HS-27A (cell line): ENCODE data around the gene SLC6A16.
"Not testable (repeated sequence)": the region's sequence is repeated elsewhere in the genome, so short reads cannot be mapped to it uniquely, and the experiment has no call there.

Source experiments
- DNase-seq: peaks from one replicate; pipeline ENCODE4 v3.0.0-alpha.2; 2012; ENCODE audit warnings: low read depth, missing footprints

Gene SLC6A16

DNA sequence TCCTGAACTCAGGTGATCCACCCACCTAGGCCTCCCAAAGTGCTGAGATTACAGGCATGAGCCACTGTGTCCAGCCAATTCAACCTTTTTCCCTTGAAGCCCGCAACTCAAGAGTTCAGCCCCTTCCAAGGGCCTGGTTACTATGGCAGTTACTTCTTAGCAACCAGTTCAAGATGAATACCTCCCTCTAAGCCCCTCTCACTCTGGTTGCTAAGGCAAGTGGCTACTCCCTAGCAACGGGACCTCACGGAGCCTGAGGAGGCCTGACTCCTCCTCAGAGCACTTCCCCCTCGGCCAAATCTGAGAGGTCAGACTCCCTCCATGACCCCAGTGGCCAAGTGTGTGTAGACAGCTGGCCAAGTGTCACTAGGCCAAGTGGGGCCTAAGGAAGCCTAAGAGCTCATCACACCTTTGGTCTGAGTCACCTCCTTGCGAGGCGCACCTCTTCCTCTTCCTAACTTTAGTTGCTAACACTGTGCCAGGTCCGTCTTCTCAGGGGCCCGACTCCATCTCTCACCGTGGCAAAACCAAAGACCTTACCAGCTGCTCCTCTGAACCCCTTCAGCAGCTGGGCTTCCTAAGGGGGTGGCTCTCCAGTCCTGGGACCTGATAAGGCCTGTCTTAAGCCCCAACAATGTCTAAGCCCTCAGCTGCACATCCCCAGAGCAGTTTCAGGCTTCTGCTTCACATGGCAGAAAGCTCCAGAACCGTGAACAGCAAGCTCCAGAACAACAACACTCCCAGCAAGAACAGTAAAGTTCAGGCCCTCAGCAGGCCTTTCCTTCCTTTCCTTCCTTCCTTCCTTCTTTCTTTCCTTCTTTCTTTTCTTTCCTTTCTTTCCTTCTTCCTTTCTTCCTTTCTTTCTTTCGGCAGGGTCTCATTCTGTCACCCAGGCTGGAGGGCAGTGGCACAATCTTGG lies 19.8 kb upstream of the SLC6A16 start:
- DNase-seq: no peak

DNA sequence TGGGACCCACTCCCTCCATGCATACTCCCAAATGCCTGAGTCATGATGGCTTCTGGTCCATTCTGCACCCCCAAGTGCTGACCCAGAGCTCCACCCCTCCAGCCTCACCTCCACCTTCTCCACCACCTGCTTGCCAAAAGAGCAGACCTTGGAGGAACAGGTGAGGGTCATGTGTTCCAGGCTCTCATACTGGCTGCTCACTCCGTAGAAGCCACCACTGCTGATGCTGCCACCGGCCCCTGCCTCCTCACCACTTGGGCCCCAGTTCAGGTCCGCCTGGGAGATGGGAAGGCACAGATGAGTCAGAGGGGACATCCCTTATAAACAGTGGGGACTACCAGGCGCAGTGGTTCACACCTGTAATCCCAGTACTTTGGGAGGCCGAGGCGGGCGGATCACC lies 18.1 kb upstream of the SLC6A16 start:
- no peak for DNase-seq

DNA sequence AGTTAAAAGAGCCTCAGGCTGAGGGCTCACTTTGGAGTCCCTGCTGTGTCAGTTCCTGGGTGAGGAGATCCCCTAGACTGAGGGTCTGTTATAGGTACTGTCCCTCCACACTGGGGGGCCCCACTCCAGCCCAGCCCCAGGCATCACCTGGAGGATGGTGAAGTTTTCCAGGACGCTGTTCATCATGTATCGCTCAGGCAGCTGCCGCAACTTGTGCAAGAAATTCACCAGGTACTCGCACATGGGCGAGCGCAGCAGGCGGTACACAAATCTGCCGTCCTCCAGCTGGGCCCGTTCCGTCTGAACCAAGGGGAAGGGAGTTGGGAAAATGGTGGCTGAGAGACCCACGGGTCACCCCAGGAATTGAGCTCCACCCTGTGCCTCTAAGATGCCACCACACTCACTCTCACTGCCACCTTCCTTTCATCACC lies 17.3 kb upstream of the SLC6A16 start:
- no peak for DNase-seq

DNA sequence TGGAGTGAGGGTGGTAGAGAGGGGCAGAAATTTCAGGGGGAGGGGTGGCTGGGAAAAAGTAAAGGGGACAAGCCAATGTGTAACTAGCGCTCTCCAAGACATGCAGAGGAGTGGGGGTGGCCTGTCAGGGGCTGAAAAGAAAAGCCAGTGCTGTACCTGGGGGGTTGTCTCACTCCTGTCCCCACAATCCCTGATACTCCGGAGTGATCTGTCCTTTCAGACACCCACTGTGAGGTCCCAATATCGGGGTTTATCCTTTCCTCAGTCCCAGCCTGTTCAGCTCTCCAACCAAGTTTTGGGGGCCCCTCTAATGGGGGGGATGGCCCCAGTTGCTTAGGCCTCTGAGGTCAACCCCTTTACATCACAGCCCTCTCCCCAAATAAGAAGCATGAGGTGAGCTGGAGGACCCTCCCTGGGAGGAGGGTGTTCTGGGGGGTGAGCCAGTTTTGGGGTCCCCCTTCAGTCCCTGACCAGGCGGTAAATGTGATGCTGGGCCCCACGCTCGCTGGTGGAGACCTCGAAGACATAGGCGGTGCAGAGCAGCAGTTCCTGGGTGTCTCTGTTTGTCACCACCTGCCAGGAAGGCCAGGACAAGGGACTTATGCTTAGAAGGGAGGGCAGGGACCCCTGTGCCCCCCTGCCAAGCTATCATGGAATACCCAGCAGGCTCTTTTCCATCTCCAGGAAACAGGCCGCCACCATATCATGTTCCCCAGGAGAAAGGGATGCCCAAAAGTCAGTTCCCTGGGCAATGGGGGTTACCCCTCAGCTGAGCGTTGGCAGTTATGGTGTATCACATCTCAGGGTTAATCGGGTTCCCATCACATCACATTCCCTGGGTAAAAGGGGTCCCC lies 16.1 kb upstream of the SLC6A16 start:
- no peak for DNase-seq

DNA sequence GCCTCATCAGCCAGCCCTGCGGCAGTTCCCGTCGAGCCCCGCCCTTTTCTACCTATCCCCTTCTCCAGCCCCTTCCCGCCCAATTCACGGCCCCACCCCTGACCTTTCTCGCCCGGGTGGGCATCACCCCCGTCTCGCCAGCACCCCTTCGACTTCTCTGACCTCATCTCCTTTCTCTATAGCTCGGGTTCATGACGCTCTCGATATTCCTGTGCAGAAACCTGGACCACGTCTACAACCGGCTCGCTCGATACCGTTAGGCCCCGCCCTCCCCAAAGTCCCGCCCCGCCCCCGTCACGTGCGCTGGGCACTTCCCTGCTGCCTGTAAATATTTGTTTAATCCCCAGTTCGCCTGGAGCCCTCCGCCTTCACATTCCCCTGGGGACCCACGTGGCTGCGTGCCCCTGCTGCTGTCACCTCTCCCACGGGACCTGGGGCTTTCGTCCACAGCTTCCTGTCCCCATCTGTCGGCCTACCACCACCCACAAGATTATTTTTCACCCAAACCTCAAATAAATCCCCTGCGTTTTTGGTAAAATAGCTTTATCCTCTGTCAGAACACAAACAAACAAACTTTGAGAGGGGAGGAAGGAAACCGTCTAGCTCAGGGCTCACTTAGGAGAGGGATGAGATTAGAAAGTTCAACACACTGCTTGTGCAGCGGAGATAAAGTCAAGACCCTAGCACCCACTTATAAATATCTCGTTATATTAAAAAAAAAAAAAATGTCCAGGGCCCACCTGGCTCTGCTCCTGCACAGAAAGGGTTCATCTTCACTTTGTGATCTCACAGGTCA lies 15.3 kb upstream of the SLC6A16 start:
- peak; percentile 73 for DNase-seq

GRCh38 chr19:49339301-49340068 lies 14.5 kb upstream of the SLC6A16 start:
- DNase-seq: peak; percentile 95

GRCh38 chr19:49338691-49339300 lies 13.8 kb upstream of the SLC6A16 start:
- DNase-seq: no peak

GRCh38 chr19:49338023-49338677 lies 13.2 kb upstream of the SLC6A16 start:
- no peak for DNase-seq

GRCh38 chr19:49337267-49338022 lies 12.5 kb upstream of the SLC6A16 start:
- no peak for DNase-seq

GRCh38 chr19:49336482-49337266 lies 11.7 kb upstream of the SLC6A16 start:
- DNase-seq: no peak

- DNase-seq: no peak
These were observed 10.9 kb upstream of the SLC6A16 start for GRCh38 chr19:49335784-49336481.

GRCh38 chr19:49335071-49335783 lies 10.2 kb upstream of the SLC6A16 start, which contains the start of gene CD37:
Gene CD37, plus strand, starts transcription at chr19:49335406. Its CDS starts 135 bp downstream, at chr19:49335541.
- no peak for DNase-seq

GRCh38 chr19:49333811-49334288 lies 8.9 kb upstream of the SLC6A16 start:
- no peak for DNase-seq

DNA sequence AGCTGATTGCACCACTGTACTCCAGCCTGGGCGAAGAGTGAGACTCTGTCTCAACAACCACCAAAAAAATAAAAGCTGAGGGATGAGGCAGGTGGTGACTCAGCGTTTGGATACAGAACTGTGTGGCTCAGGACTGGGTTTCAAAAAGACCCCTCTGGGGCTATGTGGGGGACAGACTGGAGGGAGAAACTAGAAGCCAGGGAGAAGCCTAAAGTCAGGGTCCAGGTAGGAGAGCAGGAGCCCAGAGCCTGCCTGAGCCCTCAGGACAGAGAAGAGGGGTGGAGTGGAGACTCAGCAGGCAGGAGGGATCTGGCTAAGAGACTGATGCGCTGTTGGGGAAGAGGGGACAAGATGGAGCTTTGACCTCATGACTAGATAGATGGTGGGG lies 8.4 kb upstream of the SLC6A16 start:
- DNase-seq: no peak

DNA sequence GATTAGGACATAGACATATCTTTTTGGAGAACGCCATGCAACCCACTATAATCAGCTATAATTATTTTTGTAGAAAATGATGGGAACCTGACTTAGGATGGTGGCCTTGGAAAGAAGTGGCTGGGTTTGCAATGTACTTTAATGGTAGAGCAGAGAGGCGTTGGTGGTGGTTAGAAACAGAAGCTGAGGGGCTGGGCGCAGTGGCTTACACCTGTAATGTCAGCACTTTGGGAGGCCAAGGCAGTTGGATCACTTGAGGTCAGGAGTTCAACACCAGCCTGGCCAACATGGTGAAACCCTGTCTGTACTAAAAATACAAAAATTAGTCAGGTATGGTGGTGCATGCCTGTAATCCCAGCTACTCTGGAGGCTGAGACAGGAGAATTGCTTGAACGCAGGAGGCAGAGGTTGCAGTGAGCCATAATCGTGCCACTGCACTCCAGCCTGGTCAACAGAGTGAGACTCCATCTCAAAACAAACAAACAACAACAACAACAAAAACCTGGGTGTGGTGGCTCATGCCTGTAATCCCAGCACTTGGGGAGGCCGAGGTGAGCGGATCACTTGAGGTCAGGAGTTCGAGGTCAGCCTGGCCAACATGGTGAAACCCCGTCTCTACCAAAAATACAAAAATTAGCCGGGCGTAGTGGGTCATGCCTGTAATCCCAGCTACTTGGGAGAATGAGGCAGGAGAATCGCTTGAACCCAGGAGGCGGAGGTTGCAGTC lies 7.9 kb upstream of the SLC6A16 start:
- not testable (repeated sequence) for DNase-seq

DNA sequence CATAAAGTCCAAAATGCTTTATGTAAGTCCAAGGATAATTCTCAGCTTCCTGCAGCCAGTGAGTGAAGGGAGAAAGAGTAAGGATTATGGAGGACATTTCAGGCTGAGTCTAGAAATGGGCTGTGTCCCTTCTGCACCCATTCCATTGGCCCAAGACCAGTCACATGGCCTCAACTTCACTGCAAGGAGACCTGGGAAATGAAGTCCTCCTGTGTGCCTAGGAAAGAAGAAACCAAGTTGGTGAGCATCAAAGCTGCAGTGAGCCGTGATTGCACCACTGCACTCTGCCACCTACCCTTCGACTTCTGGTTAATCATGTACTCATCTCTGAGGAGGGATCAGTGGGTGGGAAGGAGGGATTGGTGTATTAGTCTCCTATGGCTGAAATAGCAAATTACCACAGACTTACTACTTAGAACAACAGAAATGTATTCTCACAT lies 6.6 kb upstream of the SLC6A16 start:
- DNase-seq: no peak
